T-helper 22 cell (primary cell): ENCODE measurements around the gene CCDC50.

Source experiments
- DNase-seq: peaks from one replicate; pipeline ENCODE4 v3.0.0-alpha.2; 2020; ENCODE audit warnings: low read depth

The CCDC50 gene

GRCh38 chr3:191350396-191351090, 21.3 kb downstream of the CCDC50 start:
- DNase-seq = no peak

DNA sequence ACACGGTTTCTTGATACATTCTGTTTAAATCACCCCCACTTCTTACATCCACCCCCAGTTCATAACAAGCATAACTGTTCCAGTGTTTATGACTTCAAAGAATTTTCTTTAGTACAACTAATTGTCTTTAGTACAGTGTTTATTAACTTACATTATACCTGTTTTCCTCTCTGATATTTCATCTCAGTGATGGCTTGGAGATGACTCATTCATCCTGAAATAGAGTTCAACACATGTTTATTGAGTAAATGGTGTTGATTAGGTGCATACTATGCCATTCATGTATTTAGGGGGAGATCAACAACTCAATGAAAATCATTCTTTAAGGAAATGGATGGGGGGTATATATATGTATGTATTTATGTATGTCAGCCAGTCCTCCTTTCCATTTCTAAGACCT, 22.8 kb downstream of the CCDC50 start:
- no peak for DNase-seq

- DNase-seq = no peak
These were observed 24.0 kb downstream of the CCDC50 start for GRCh38 chr3:191353022-191353777.

GRCh38 chr3:191355406-191355805, 26.2 kb downstream of the CCDC50 start:
- no peak for DNase-seq

DNA sequence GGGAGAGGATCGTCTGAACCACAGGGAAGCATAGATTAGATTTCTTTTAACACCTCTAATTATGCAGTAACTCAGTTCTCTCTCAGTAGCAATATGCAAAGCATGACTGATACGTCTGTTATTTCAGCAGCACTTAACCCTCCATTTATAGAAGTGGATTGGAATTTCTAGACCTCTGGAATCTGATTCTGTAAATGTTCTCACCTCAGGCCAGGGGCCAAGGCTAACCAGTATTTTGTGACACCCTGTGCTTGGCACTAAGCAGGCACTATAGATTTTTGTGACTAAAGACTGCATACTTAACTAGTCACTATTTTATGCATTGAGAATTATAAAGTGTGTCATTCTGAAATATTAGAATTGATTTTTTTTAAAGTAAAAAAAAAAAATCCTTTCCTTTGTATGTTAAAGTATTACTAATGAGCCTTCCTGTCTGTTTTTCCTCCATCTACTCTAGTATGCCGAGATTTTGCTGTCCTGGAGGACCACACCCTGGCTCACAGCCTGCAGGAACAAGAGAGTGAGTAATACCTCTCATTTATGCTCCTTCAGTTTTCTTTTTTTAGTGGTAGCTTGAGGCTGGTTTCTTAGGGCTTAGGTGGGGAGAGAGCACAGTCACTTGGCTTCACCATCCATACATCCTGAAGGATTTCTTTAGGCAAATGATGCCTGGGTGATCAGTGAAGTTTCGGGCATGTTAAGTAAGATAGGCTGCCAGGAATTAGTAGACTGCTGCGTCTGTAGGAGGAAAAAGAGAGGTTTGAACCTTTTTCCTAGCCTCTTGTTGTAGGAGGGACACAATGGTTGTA, 27.6 kb downstream of the CCDC50 start:
- DNase-seq = no peak

- DNase-seq = no peak
These were observed 28.7 kb downstream of the CCDC50 start for GRCh38 chr3:191357909-191358308.

- DNase-seq = no peak
These were observed 29.7 kb downstream of the CCDC50 start for GRCh38 chr3:191358929-191359328.

DNA sequence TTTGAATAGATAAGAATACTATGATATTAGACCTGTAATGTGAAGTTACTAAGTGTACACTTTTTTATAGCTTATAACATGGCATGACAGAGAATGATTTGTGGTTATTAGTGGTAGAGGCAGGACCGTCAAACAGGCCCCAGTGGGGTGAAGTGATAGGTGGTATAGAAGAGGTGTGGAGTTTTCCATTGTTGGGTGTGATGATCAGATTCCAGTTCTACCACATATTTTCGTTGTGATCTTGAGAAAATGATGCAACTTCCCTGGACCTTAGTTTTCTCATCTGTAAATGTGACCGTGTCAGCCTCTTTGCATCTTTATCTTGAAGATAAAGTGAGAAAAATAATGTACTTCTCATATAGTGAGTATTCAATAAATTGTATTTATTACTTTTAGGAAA, 31.4 kb downstream of the CCDC50 start:
- no peak for DNase-seq

DNA sequence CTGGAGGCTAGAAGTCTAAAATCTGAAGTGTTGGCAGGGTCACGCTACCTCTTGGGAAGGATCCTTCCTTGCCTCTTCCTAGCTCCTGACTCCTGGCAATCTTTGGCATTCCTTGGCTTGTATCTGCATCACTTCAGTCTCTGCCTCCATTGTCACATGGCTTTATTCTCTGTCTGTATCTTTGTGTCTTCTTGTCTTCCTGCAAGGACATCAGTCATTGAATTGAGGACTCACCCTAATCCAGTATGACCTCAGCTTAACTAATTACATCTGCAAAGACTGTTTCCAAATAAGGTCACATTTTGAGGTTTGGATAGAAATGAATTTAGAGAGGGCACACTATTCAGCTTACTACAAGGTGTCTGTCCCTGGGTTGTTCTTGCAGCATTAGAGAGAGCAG, 32.3 kb downstream of the CCDC50 start:
- DNase-seq = no peak

GRCh38 chr3:191362037-191362436, 32.8 kb downstream of the CCDC50 start:
- DNase-seq = no peak

GRCh38 chr3:191362524-191363090, 33.4 kb downstream of the CCDC50 start:
- DNase-seq = no peak

DNA sequence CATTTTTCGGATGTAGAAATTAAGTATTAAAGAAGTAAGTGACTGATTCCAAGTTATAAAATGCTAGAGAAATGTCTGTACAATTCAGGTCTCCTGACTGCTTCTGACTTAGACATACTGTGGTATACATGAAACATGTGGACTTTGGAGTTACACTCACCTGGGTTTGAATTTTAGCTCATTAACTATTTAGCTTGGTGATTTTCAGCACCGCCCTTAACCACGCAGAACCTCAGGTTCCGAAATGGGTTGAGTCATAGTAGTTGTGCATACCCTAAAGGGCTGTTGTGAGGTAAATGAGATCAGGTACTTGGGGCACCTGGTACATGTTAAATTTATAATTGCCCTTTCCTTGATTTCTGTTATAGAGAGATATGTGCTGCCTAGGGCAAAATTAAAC, 34.0 kb downstream of the CCDC50 start:
- DNase-seq = no peak

DNA sequence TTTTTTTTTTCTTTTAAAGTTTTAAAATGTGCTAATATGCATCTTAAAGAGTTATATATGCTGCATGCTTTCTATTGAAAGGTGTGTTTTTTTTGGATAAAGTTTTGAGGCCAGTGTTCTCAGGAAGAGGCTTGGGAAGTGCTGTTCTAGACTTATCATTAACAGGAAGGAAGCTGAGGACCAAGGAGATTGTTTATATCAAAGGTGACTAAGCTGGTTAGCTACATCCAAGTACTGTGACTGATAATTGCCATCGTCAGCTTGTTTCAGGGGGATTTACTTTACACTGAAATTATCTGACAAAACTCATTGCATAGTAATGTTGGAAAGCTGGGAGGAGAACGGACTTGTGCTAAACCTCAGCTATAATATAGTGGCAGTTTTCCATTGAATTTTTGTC, 37.5 kb downstream of the CCDC50 start:
- no peak for DNase-seq

DNA sequence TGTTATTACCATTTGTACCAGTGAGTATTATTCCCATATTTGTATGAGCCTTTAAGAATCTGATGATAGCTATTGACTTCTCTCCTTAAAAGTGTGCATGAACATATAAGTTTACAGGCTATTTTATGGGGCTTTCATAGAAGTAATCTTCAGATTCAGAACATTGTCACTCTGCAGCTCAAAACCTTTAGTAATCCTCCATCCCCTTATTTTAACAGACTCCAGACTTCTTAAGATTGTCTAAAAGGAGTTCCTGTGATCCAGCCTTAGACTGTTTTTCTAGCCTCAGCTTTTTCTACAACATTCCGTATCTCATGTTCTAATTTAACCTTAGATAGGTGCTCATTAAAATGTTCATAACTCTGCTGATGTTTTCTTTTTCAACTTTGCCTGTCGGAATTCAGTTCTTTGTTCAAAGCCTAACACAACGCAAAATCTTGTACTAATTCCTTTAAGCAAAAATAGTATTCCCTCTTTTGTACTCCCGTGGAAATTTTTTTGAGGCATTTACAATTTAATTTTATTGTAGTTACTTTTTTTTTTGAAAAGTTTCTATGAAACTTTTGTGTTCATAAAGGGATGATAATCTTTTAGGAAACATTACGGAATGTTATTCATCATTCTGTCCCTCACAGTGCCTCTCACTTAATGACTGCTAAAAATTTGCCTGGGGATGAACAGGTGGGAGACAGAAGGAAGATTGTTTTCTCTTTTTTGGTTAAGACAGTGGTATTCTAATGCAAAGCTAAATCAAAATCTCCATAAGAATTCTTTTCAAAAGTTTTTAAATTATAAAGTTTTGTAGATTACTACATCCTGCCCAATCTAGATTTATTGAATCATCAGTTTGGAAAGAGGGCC, 39.8 kb downstream of the CCDC50 start:
- DNase-seq = no peak

- no peak for DNase-seq
These were observed 40.4 kb downstream of the CCDC50 start for GRCh38 chr3:191369616-191370010.

- DNase-seq = no peak
These were observed 42.9 kb downstream of the CCDC50 start for GRCh38 chr3:191372122-191372521.

- DNase-seq = no peak
These were observed 44.1 kb downstream of the CCDC50 start for GRCh38 chr3:191373327-191373726.

DNA sequence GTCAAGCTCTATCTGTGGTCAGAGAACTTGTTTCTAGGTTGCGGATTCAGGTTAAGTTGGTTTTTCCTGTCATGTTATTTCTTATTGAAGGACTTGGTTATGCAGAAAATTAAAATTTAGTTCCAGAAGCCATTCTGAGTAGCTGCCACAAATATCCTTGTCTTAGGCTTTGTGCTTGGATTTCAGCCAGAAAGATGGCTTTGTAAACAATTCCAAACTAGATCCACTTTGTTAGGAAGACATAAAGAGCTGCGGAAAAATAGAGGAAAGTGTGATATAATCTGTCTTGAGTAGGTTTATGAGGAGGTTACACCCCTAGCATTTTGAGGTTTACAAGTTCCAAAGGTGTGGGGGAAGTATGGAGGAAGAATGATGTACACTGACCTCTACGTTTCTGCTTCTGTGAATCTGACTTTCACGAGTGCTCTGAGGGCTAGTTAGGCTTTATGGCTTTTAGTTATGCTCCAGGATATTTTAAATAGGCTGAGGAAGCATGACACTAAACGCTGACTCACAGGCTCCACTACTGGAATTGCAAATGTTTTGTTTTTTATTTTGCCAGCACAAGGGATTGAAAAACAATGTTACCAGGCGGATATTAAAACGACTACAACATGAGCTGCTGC, 47.4 kb downstream of the CCDC50 start:
- no peak for DNase-seq

- no peak for DNase-seq
These were observed 49.1 kb downstream of the CCDC50 start for GRCh38 chr3:191378142-191378812.

- no peak for DNase-seq
These were observed 50.3 kb downstream of the CCDC50 start for GRCh38 chr3:191379446-191379845.

DNA sequence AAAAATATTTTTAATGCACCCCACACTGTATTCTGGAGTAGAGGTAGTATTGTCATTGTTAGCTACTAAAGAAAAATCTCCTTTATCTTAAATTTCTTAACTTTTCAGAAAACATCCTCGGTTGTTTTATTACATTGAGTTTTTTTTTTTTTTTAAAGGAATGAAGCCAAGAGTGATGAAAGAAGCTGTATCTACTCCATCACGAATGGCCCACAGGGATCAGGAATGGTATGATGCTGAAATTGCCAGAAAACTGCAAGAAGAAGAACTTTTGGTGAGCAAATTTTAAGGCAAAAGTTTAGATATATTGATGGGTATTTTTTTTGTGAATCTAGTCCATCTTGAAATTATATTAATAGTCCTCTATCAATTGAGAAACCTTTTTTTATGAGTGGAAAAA, 50.8 kb downstream of the CCDC50 start:
- no peak for DNase-seq
